SIG-M5 (cell line): ENCODE results near the gene GMPR2.
A peak's percentile ranks its signal among the peaks of the same experiment; 100 is the strongest.
"Not testable (repeated sequence)": the region's sequence is repeated elsewhere in the genome, so short reads cannot be mapped to it uniquely, and the experiment has no call there.

Experiments
- DNase-seq: peaks from one replicate; lab custom pipeline; 2025; lab: John Stamatoyannopoulos, UW

Gene GMPR2

DNA sequence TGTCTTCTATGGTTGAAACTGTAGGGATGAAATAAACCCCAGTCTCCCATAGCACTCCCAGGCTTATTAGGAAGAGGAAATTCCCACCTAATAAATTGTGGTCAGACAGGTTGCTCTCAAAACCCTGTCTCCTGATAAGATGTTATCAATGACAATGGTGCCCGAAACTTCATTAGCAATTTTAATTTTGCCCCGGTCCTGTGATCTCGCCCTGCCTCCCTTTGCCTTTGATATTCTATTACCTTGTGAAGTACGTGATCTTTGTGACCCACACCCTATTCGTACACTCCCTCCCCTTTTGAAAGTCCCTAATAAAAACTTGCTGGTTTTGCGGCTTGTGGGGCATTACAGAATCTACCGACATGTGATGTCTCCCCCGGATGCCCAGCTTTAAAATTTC lies 30.2 kb upstream of the GMPR2 start:
- not testable (repeated sequence) for DNase-seq

DNA sequence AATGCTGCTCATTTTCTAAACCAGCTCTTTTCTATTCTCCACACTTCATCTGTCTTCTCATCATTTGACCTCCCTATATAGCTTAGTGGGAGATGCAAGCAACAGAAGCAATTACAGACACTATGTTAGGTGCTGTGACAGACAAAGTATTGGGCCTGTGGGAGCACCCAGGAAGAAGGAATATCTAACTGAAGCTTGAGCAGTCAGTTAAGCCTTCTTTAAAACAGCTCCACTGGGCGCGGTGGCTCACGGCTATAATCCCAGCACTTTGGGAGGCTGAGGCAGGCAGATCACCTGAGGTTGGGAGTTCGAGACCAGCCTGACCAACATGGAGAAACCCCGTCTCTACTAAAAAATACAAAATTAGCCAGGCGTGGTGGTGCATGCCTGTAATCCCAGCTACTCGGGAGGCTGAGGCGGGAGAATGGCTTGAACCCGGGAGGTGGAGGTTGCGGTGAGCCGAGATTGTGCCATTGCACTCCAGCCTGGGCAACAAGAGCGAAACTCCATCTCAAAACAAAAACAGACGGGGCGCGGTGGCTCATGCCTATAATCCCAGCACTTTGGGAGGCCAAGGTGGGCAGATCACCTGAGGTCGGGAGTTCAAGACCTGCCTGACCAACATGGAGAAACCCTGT lies 29.4 kb upstream of the GMPR2 start:
- not testable (repeated sequence) for DNase-seq

DNA sequence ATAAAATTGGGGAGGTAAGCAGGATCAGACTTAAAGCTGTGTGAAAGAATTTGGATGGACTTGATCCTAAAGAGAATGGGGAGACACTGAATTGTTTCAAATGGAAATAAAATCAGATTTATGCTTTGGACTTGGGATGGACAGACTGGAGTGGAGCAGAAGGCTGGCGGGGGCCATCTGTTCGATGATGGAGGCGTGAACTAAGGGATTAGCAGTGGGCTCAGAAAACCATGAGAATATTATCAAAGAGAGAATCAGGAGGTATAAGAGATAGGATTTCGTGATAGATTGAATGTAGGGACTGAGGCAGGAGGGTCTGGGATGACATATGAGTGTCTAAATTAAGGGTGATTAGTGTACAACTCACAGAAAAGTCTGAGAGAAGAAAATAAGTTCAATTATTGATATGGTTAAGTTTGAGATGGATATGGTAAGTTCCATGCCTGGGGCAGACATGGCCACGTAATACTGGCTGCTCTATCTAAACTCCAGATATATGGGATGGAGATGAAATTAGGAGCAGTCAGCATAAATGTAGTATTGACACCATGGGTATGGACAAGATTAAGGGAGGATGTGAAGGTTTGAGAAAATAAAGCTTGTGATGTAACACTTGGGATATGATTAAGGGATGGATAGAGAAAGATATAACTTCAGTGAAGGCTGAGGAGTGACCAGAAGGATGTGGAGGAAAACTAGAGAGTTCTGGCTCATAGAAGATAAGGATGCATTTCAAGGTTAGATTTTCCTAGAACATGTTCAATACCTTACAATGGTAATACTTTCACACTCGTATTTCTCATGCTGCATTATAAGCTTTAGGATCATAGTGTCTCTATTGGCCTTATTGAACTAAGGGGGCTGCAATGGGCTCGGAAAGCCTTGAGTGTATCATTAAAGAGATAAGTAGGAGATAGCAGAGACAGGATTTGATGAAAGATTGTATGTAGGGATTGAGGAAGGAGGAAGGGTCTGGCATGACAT lies 28.3 kb upstream of the GMPR2 start:
- no peak for DNase-seq

DNA sequence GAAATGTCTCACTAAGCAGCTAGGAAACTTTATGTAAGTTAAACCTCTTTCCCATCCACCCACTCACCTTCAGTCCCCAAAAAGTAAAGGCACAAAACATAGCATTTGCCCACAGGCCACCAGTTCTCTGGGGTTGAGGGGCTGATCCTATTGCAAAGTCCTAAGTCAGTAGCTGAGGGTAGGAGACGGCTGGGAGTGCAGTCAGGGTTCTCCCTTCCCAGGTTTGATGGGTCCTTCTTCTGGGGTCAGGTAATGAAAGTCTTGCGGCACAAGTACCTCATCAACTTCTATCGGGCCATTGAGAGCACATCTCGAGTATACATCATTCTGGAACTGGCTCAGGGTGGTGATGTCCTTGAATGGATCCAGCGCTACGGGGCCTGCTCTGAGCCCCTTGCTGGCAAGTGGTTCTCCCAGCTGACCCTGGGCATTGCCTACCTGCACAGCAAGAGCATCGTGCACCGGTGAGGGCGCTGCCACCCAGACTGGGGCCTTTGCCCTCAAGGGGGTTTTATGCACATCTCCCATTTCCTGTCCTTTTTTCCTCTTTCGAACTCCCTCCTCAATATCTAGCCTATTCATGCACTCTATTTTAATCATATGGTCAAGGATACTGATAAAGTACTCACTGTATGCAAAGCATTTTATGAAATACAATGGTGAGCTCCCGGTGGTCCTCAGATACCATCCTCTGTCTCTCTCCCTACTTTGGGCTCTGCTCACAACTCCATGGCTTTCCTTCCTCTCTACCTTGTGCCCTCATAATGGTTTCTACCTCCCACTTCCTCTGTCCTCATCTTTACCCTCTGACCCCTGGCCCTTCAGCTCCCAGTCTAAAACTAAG lies 26.2 kb upstream of the GMPR2 start:
- no peak for DNase-seq

DNA sequence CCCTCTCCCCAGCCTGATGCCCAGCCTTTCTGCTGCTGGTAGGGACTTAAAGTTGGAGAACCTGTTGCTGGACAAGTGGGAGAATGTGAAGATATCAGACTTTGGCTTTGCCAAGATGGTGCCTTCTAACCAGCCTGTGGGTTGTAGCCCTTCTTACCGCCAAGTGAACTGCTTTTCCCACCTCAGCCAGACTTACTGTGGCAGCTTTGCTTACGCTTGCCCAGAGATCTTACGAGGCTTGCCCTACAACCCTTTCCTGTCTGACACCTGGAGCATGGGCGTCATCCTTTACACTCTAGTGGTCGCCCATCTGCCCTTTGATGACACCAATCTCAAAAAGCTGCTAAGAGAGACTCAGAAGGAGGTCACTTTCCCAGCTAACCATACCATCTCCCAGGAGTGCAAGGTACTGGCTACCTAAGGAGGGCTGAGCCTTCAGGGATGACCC lies 25.6 kb upstream of the GMPR2 start:
- DNase-seq = no peak

DNA sequence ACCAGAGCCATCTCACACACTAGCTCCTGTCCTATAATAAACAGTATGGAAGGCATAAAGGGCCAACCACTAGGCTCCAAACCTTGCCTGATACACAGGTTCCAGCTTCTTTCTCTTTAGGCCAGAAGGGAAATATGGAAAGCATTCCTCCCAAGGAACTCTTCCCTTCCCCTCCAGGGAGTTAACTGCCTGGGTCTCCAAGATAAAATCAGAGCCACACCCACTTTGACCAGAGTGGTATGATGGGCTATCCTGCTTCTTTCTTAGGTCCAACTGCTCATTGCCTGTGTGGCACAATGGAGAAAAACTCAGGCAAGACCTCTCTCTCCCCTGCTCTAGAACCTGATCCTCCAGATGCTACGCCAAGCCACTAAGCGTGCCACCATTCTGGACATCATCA lies 25.1 kb upstream of the GMPR2 start:
- DNase-seq = no peak

DNA sequence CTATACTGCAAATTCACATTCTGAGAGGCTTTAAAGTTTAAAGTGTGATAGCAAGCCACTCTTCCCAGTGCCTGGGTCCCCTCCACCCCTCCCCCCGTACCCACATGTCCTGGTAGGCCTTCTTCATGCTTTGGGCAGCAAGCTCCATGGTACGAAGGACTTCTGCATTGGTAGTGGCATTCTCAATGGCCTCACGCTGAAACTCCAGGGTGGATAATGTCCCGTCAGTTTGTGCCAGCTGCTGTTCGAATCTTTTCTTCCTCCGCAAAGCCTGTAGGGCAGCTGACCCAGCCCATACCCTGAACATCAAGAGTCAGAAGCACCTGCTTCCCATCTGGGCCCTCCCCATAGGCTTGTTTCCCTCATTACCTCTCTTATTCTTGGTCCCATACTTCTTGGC lies 21.4 kb upstream of the GMPR2 start:
- DNase-seq = no peak

DNA sequence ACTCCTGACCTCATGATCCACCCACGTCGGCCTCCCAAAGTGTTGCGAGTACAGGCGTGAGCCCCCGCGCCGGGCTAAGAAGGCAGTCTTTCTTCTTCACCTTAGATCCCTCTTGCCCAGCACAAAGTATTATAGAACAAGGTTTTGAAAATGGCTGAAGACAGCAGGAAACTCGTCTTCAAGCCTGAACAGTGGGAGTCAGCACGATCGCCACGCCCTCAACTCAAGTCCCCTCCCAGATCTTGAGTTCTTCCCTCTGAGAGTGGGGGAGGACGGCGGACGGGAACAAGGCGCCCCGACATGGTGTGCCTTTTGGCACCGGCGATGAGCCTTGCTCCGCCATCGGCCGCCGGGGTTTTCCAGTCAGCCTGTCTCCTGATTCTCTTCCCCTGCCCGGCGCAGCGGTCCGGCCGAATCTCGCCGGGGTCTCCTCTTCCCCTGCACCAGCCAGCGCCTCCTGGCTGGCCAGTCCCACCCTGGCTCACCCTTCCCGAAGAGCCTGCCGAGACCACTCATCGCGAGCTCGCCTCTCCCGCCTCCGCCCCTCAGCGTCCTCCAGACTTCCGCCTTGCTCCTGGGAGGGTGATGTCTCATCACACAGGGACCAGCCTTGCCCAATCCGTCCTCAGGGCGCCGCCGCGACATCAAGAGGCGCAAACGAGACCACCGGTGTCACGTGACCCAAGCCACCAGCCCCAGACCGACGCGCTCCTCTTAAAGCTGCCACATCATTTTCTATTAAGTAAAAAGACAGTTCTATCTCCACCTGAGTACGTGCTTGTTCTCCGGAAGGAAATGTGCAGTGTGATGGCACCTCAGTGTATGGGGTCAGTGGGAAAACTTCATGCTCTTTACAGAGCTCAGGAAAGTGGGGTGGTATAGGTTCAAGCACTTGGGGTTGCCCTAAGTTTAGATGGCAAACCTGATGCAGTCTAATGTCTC lies 19.5 kb upstream of the GMPR2 start, which contains the start of gene CHMP4A:
Gene CHMP4A (minus strand): TSS at position 565 of the 942 bp plus-strand sequence. CDS start 49 bp downstream, at position 516.
- DNase-seq = peak; percentile 85

DNA sequence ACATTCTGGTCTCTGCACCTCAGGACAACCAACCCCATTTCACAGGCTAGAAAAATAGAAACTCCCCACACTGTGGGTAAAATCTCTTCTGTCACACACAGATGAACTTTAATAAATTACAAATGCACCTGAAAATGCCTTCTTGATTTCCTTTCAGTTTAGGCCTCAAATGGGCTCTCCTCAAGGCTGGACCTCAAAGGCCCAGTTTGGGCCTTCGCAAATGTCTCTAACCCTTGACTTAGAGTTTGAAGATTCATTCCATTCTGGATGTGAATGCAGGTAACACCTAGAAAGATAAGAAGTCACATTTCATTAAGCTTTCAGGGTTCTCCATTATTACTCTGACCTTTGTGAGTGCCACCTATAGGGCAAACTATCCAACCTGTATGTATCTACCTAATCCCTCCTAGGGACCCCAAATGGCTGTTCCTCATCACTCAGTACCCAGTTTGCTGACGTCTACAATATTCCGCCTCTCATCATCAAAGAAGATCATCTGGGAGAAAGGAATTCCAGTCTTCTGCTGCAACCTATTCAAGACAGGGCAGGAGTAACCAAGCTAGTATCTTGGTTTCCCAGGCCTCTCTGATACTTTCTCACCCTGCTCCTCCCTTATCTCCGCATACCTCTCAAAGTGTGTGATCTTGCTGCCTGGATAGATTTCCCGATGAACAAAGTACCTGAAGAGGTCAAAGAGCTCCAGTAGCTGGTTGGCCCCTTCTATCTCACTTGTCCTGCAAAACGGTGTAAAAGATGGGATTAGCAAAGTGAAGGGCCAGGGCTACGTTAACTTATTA lies 18.7 kb upstream of the GMPR2 start:
- no peak for DNase-seq

DNA sequence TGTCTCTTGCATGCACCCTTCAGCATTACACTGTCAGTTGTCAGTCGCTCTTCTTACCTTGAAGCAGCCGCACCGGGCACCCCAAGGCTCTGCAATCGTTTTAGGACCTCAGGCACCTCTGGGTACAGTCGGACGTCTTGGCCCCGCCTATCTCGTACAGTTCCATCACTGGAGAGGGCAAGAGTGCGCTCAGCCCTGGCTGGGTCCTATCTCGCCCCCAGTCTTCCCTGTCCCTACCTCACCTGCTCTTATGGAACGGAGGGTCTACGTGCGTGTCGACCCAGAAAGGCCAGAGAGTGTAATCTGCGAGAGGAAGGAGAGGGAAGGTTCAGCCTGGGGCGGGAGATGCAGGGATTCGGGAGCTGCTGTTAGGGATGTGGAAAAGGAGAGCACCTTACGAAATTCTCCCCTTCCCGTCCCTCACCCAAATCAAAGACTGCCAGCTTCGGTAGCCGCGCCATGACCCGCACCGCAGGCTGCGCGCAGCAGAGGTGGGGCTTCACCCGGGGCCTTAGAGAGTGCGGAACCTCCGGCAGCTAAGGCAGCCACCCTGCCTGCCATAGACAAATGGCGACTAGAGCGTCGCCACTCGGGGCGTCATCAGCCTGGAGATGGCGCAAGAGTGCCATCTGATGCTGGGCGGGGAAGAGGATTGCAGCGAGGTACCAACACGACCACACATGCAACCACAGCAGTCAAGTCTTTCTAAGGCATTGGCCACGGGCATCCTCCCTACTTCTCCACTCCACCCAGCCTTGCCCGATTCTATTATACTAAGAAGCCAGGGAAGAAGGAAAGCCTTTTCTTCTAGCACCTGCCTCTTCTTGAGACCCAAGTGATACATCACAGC lies 17.0 kb upstream of the GMPR2 start, which contains the start of gene MDP1:
Gene MDP1 (minus strand): TSS at position 572 of the 850 bp plus-strand sequence. CDS start 111 bp downstream, at position 461.
- peak; percentile 12 for DNase-seq

DNA sequence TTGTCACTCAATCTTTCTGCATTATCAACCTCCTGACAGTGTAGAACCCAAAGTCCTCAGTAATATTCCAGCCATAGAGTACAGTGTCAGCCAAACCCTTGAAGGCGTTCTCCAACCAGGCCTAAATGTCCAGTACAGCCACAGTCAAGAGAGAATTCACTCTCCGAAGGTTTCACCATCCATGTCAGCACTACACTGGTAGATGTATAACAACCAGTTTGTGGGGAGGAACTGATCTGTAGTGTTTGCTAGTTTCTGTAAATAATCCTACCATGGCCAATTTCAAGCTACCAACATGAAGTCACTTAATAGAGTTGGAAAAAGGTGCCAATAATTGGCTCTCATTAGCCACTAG lies 16.4 kb upstream of the GMPR2 start:
- DNase-seq = no peak

DNA sequence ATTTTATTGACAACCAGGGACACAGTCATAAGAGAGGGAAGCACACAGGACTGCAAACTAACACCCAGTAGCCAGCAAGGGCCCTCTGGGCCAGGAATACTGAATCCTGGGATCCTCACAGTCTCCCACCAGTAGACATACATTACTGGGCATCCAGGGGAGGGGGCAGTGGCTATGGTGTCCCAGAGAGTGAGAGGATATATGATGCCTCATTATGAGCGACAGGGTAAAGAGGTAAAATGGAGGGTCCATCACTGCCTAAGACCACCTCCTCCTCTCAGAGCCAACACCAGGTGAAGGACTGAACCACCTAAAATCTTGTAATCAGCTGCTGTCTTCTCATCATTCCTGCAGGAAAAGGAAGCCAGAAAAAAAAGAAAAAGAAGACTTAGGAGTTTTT lies 15.9 kb upstream of the GMPR2 start:
- DNase-seq = not testable (repeated sequence)

DNA sequence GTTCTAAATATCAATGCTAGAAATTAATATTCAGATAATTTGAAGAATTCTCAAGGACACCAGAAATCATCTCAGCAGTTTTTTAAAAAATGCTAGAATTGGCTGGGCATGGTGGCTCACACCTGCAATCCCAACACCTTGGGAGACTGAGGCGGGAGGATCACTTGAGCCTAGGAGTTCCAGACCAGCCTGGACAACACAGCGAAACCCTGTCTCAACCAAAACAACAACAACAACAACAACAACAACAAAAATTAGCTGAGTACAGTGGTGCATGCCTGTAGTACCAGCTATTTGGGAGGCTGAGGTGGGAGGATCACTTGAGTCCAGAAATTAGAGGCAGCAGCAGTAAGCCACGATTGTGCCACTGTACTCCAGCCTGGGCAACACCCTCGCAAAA lies 13.6 kb upstream of the GMPR2 start:
- DNase-seq = no peak

DNA sequence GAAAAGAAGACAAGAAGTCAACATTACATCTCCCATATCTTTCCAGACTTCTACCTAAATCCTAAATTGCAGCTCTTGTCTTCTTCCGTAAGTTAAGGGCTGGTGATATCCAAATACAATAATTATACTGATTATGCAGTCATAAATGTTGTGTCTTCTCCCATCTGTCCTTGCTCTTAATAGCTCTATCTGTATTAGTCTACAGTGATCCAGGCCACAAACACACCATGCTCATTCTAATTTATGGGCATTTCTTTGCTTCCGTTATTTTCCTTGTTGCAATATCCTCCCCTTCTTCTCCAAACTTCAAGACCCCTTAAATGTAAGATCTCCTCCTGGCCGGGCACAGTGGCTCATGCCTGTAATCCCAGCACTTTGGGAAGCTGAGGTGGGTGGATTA lies 13.2 kb upstream of the GMPR2 start:
- no peak for DNase-seq

DNA sequence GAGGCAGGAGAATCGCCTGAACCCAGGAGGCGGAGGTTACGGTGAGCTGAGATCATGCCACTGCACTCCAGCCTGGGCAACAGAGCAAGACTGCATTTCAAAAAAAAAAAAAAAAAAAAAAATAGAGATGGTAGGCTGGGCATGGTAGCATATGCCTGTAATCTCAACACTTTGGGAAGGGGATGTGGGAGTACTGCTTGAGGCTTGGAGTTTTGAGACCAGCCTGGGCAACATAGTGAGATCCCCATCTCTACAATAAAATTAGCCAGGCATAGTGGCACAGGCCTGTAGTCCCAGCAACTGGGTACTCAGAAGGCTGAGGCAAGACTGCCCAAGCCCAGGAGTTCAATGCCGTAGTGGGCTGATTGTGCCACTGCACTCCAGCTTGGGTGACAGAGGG lies 9.7 kb upstream of the GMPR2 start:
- DNase-seq = not testable (repeated sequence)

DNA sequence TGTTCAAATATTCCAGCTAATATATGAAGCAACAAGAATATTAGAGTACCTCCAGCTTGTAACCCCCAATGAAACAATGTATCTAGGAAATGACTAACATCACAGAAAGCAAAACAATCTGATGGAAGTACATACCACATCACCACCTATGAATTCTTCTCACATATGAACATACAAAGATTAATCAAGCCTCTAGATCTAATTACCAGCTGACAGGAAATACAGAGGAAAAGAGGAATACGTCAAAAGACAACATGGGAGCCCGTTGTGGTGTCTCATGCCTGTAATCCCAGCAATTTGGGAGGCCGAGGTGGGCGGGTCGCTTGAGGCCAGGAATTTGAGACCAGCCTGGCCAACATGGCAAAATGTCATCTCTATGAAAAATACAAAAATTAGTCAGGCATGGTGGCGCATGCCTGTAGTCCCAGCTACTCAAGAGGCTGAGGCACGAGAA lies 8.1 kb upstream of the GMPR2 start:
- no peak for DNase-seq

DNA sequence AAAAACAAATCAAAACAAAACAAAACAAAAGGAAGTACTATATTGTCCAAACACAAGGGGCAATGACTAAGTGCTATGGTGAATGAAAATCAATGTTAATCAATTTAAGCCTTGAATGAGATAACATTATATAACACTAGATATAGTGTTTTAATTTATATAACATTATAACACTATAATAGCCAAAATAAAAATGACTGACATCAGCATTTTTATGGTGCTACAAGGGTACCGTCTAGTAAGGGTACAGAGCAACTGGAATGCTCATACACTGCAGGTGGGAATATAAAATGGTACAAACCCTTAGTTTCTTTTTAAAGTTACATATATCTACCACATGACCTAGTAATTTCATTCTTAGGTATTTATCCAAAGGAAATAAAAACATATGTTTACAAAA lies 6.3 kb upstream of the GMPR2 start:
- DNase-seq = no peak

DNA sequence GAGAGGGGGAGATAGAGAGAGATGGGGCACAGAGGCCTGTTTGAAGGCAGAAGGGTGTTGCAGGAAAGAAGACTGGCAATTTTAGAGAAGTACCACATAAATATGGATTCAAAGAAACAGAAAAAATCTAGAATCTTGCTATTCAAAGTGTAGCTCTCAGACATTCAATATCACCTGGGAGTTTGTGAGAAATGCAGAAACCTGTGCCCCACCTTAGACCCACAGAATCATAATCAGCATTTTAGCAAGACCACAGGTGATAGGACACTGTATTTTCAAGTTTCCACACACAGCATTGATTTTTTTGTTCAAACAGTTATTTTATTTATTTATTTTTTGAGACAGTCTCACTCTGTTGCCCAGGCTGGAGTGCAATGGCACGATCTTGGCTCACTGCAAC lies 3.8 kb upstream of the GMPR2 start:
- DNase-seq = no peak
